ENCODE measurements around the gene C16orf54. TPM values are rescaled to one million over a fixed set of nuclear protein-coding genes. Genes with fewer than 3 reads are reported as not detected.

Gene C16orf54
- total RNA-seq, 1 experiment from 2014 or later, result not detected

GRCh38 chr16:29744541-29745101, 1.2 kb downstream of the C16orf54 start:
- Histone ChIP-seq H3K23ac (ENCODE audit: insufficient read length, low read depth, low read length) (no peak overlapping the region), H3K14ac (ENCODE audit: insufficient read depth, low read length) (no peak overlapping the region), H3K56ac (ENCODE audit: insufficient read length, low read depth, low read length) (no peak overlapping the region), H3T11ph (ENCODE audit: low read length) (no peak overlapping the region), H2AK5ac (ENCODE audit: insufficient read length, low read length) (no peak overlapping the region), H3K18ac (ENCODE audit: insufficient read length, low read depth, low read length) (no peak overlapping the region), H2AFZ (ENCODE audit: low read length) (no peak overlapping the region), H3K9me3 (ENCODE audit: control insufficient read depth, low read depth, low read length) (no peaks in the 10 kb centered on the region), H4K20me1 (ENCODE audit: control insufficient read depth, insufficient read depth, insufficient read length) (no peaks in the 10 kb centered on the region), H3K79me2 (ENCODE audit: insufficient read depth, low read length) (no peaks in the 10 kb centered on the region), H3K9ac (ENCODE audit: extremely low read depth, insufficient read length, low read length) (no peak overlapping the region), H3K27me3 (ENCODE audit: insufficient read depth, low read length) (no peaks in the 10 kb centered on the region), H3K4me1 (ENCODE audit: insufficient read depth, low read length) (no peaks in the 10 kb centered on the region), H2BK5ac (ENCODE audit: insufficient read length, low read length) (no peak overlapping the region), H3K4me2 (ENCODE audit: insufficient read depth, insufficient read length, low read length) (no peak overlapping the region), H2BK20ac (ENCODE audit: low read depth, low read length, poor library complexity, severe bottlenecking) (no peak overlapping the region), H2BK12ac (ENCODE audit: insufficient read length, low read depth, low read length) (no peak overlapping the region), H3K23me2 (ENCODE audit: insufficient read length, low read depth, low read length, poor library complexity, severe bottlenecking) (no peaks in the 10 kb centered on the region), H3K27ac (ENCODE audit: insufficient read length, low read depth, low read length) (no peak overlapping the region), H4K91ac (ENCODE audit: insufficient read length, low read depth, low read length) (no peak overlapping the region), H2BK120ac (ENCODE audit: low read depth, low read length, poor library complexity, severe bottlenecking) (no peak overlapping the region), H4K5ac (ENCODE audit: insufficient read length, low read depth, low read length) (no peak overlapping the region), H3K79me1 (ENCODE audit: insufficient read depth, low read depth, low read length, poor library complexity, severe bottlenecking) (no peaks in the 10 kb centered on the region), H4K8ac (replicated peaks; ENCODE audit: insufficient read length, low read depth, low read length) (no peak overlapping the region), H2BK15ac (ENCODE audit: low read depth, low read length) (no peak overlapping the region), H3K4ac (ENCODE audit: low read depth, low read length) (no peak overlapping the region)
- no peak for TF ChIP-seq CTCF (conservative IDR thresholded peaks at IDR 0.05)
- Mint-ChIP-seq H3K36me3 (ENCODE audit: insufficient read depth in 1 of 3, low read depth in 3 of 3) (peaks cover 27 to 39% (median 37%) of the 10 kb centered on the region in 3 experiments), H3K27me3 (ENCODE audit: low read depth) (peaks cover 3% of the 10 kb centered on the region), H3K4me1 (peaks cover 0 to 16% of the 10 kb centered on the region in 2 experiments; a peak in 3 of 4 replicates), H3K27ac (peak overlapping the region in 2 of 3 experiments; percentile 57 to 75; a peak in 2 of 7 replicates), H3K4me3 (no peak overlapping the region), H3K9me3 (peaks cover 9 to 19% of the 10 kb centered on the region in 2 experiments; a peak in 4 of 5 replicates)
- no CpG with 5 or more reads among the region's 20 CpGs for WGBS (ENCODE audit: extremely low coverage, insufficient read length, low lambda C conversion rate)
- DNase-seq, result no peak

Data from H9 (cell line).